Body of pancreas (tissue), 4 donors: ENCODE results near the gene ABHD12. TPM values are rescaled to one million over a fixed set of nuclear protein-coding genes. Genes with fewer than 3 reads are reported as not detected.

Source experiments
- ATAC-seq: fragments of 150-250 bp; one replicate; pipeline ENCODE4 v1.9.1; 2016
- DNase-seq, 4 donors: peaks; one replicate each; pipeline ENCODE4 v3.0.0-alpha.2; 2019
- H3K27ac ChIP-seq, 4 donors: fragments of 200-600 bp; sonication (generic); 1 replicate in 3 of 4; 2 replicates in 1 of 4; pipeline versions ENCODE4 v1.5.1 to v1.6.1; 2016 to 2019; ENCODE audit warnings: mild to moderate bottlenecking in 1 of 4, mixed read lengths in 1 of 4, moderate library complexity in 1 of 4
- H3K27me3 ChIP-seq, 2 donors: fragments of 200-600 bp; sonication (generic); one replicate each; pipeline ENCODE4 v1.6.0; 2016; ENCODE audit warnings: mild to moderate bottlenecking in 1 of 2
- H3K36me3 ChIP-seq, 2 donors: fragments of 200-600 bp; sonication (generic); replicated peaks in 1 of 2; 2 replicates each; pipeline ENCODE4 v1.5.1; 2016; ENCODE audit warnings: low read depth in 2 of 2; ENCODE audit not compliant: insufficient read depth in 1 of 2
- H3K4me1 ChIP-seq: fragments of 200-600 bp; sonication (generic); one replicate; pipeline ENCODE4 v1.6.0; 2016
- H3K4me3 ChIP-seq, 2 donors: fragments of 200-600 bp; sonication (generic); 1 replicate in 1 of 2; 2 replicates in 1 of 2; pipeline ENCODE4 v1.5.1; 2016 to 2019
- H3K9me3 ChIP-seq, 3 donors: fragments of 200-600 bp; sonication (generic); 1 replicate in 2 of 3; 2 replicates in 1 of 3; pipeline ENCODE4 v1.5.1; 2016
- POLR2A ChIP-seq, 3 donors: fragments of 450-650 bp; IDR thresholded peaks; one replicate each; pipeline ENCODE4 v1.6.1; 2016; ENCODE audit warnings: antibody characterized with exemption in 3 of 3, mild to moderate bottlenecking in 2 of 3
- WGBS, 2 donors: methylation state at CpG; one replicate each; pipeline ENCODE4 v1.1.5; 2017; 5-methylcytosine and 5-hydroxymethylcytosine counted together
- intact Hi-C: fragments of 100-400 bp; cut with DNase I; formaldehyde crosslinking; loops from one replicate; pipeline ENCODE4 v1.15.1; 2023
- total RNA-seq, 2 donors: library from RNA; depleted of rRNA; stranded (reverse); fragments of >200 nt; gene quantifications; one replicate each; pipeline ENCODE4 v1.1.0, GENCODE V29; 2016
- TF ChIP-seq, protein P1 (sequence below), 7 experiments: fragments of 450-650 bp in 4 of 7; fragments of 200-600 bp in 3 of 7; sonication (generic) in 3 of 7; IDR thresholded peaks; one replicate each; pipeline ENCODE4 v1.5.1; 2016 to 2019; ENCODE audit warnings: antibody characterized with exemption in 7 of 7

The ABHD12 gene
- 100 to 1,000 TPM in 1 of 2 donors, 10 to 100 TPM in 1; 74.7 to 106 TPM for total RNA-seq

GRCh38 chr20:25390538-25391528 lies at the start of gene ABHD12:
ABHD12 (minus strand) TSS chr20:25390835; CDS start chr20:25390703, 132 bp downstream.
- TF ChIP-seq POLR2A (IDR thresholded peaks at IDR 0.05), result peak; percentile 80 to 92 (median 91)
- TF ChIP-seq, protein P1, sequence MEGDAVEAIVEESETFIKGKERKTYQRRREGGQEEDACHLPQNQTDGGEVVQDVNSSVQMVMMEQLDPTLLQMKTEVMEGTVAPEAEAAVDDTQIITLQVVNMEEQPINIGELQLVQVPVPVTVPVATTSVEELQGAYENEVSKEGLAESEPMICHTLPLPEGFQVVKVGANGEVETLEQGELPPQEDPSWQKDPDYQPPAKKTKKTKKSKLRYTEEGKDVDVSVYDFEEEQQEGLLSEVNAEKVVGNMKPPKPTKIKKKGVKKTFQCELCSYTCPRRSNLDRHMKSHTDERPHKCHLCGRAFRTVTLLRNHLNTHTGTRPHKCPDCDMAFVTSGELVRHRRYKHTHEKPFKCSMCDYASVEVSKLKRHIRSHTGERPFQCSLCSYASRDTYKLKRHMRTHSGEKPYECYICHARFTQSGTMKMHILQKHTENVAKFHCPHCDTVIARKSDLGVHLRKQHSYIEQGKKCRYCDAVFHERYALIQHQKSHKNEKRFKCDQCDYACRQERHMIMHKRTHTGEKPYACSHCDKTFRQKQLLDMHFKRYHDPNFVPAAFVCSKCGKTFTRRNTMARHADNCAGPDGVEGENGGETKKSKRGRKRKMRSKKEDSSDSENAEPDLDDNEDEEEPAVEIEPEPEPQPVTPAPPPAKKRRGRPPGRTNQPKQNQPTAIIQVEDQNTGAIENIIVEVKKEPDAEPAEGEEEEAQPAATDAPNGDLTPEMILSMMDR (IDR thresholded peaks at IDR 0.05), result peak in 2 of 7 experiments; percentile 11 to 24
- Histone ChIP-seq H3K27ac (peak within 1 kb of the TSS; percentile 86 to 97 (median 92)), H3K4me1 (peaks cover 16% of the 10 kb centered on the region), H3K4me3 (peak within 1 kb of the TSS; percentile 75 to 84), H3K9me3 (no peaks in the 10 kb centered on the region), H3K27me3 (no peaks in the 10 kb centered on the region), H3K36me3 (no peaks in the 10 kb centered on the region)
- intact Hi-C loops, result no loop called here
- WGBS, 2 donors, result 2 to 4% methylated on average over 10 to 62 of the region's 91 CpGs
- ATAC-seq (peak; percentile 96), DNase-seq (peak; percentile 96 to 98 (median 97))

GRCh38 chr20:25439328-25439727 lies 48.7 kb upstream of the ABHD12 start:
- ATAC-seq (no peak), DNase-seq (no peak)
- Histone ChIP-seq H3K27me3 (no peaks in the 10 kb centered on the region), H3K9me3 (no peaks in the 10 kb centered on the region), H3K4me3 (no peak overlapping the region), H3K27ac (no peak overlapping the region), H3K36me3 (no peaks in the 10 kb centered on the region), H3K4me1 (no peaks in the 10 kb centered on the region)
- 73 to 92% methylated on average over 3 of the region's 3 CpGs for WGBS, 2 donors
- TF ChIP-seq POLR2A (IDR thresholded peaks at IDR 0.05), result no peak
- TF ChIP-seq, protein P1 (IDR thresholded peaks at IDR 0.05), result no peak
- intact Hi-C loops, result no loop called here

DNA sequence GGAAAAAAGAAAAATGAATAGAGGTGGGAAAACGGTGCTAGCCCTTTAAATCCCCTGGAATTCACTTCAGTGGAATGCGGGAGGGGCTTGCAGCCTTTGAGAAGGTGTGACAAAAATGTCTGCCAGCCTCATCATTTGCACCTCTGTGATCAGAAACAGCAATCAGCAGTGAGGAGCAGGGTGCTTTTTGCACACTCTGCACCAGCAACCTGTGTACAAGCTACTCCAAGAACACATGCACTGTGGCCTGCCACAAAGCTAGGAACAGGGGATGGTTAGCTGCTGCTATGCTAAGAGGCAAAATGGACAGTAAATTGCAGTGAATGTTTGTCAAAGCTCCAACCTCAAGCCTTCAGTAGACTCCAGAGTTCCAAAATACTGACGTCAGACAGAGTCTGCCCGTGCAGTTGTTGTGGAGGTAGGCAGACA lies 46.5 kb upstream of the ABHD12 start:
- Histone ChIP-seq H3K27ac (peak overlapping the region in 2 of 4 donors; percentile 33 to 43), H3K36me3 (no peaks in the 10 kb centered on the region), H3K27me3 (no peaks in the 10 kb centered on the region), H3K9me3 (no peaks in the 10 kb centered on the region), H3K4me3 (no peak overlapping the region), H3K4me1 (no peaks in the 10 kb centered on the region)
- no peak for DNase-seq
- intact Hi-C loops, result no loop called here
- ATAC-seq, result no peak
- no peak for TF ChIP-seq POLR2A (IDR thresholded peaks at IDR 0.05)
- TF ChIP-seq, protein P1 (IDR thresholded peaks at IDR 0.05), result no peak
- 43 to 45% methylated on average over 4 of the region's 4 CpGs for WGBS, 2 donors

DNA sequence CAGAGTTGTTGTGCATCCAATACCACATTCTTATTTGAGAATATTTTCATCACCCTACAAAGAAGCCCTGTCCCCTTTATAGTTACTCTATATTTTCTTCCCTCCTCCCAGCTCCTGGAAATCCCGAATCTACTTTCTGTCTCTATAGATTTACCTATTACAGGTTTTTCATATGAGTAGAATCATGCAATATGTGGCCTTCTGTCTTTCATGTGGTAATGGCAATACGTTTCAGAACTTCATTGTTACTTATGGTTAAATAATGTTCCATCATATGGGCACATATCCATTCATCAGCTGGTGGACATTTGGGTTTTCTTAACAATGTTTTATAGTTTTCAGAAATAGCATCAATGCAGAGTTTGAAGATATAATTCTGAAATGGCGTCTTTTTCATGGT lies 33.9 kb upstream of the ABHD12 start:
- H3K9me3 ChIP-seq, result no peaks in the 10 kb centered on the region
- no peaks in the 10 kb centered on the region for H3K27me3 ChIP-seq
- TF ChIP-seq, protein P1 (IDR thresholded peaks at IDR 0.05), result no peak
- TF ChIP-seq POLR2A (IDR thresholded peaks at IDR 0.05), result no peak
- intact Hi-C loops, result no loop called here
- no peak for DNase-seq
- no peak for ATAC-seq
- H3K27ac ChIP-seq, result no peak overlapping the region
- no peak overlapping the region for H3K4me3 ChIP-seq
- H3K4me1 ChIP-seq, result no peaks in the 10 kb centered on the region
- 87 to 93% methylated on average over 3 of the region's 3 CpGs for WGBS, 2 donors
- H3K36me3 ChIP-seq, result no peaks in the 10 kb centered on the region
